Colon (tissue), 2 donors: ENCODE measurements around the gene EBF3.

Experiments used
- FAIRE-seq: peaks from 2 replicates; lab custom pipeline; 2012; peaks lifted over from hg19 to GRCh38; lab: Jason Lieb, UNC
- donor health status: control.
- donor health status: control.

EBF3 gene

GRCh38 chr10:129890170-129890569 is 73.9 kb downstream of the EBF3 start:
- no peak for FAIRE-seq

GRCh38 chr10:129888784-129889616 is 75.1 kb downstream of the EBF3 start:
- no peak for FAIRE-seq

GRCh38 chr10:129887986-129888783 is 75.9 kb downstream of the EBF3 start:
- FAIRE-seq: no peak

- FAIRE-seq: no peak
Observed at GRCh38 chr10:129887381-129887905, 76.6 kb downstream of the EBF3 start.

GRCh38 chr10:129886263-129886662 is 77.8 kb downstream of the EBF3 start:
- FAIRE-seq: no peak

- no peak for FAIRE-seq
Observed at GRCh38 chr10:129885526-129885925, 78.5 kb downstream of the EBF3 start.

- no peak for FAIRE-seq
Observed at GRCh38 chr10:129884398-129885078, 79.5 kb downstream of the EBF3 start.

GRCh38 chr10:129883626-129884397 is 80.3 kb downstream of the EBF3 start:
- FAIRE-seq: no peak

GRCh38 chr10:129883029-129883428 is 81.0 kb downstream of the EBF3 start:
- no peak for FAIRE-seq

GRCh38 chr10:129882291-129883010 is 81.6 kb downstream of the EBF3 start:
- no peak for FAIRE-seq

- FAIRE-seq: no peak
Observed at GRCh38 chr10:129881641-129882040, 82.4 kb downstream of the EBF3 start.

GRCh38 chr10:129880191-129880870 is 83.7 kb downstream of the EBF3 start:
- no peak for FAIRE-seq

- no peak for FAIRE-seq
Observed at GRCh38 chr10:129879655-129880054, 84.4 kb downstream of the EBF3 start.

GRCh38 chr10:129878835-129879234 is 85.2 kb downstream of the EBF3 start:
- no peak for FAIRE-seq

GRCh38 chr10:129877773-129878371 is 86.2 kb downstream of the EBF3 start:
- FAIRE-seq: no peak

- no peak for FAIRE-seq
Observed at GRCh38 chr10:129876838-129877237, 87.2 kb downstream of the EBF3 start.

- FAIRE-seq: no peak
Observed at GRCh38 chr10:129875993-129876726, 87.9 kb downstream of the EBF3 start.

GRCh38 chr10:129873351-129873750 is 90.7 kb downstream of the EBF3 start:
- no peak for FAIRE-seq

- FAIRE-seq: no peak
Observed at GRCh38 chr10:129871966-129872365, 92.1 kb downstream of the EBF3 start.
